NCI-H748 (cell line): ENCODE measurements around the gene FAM168A.
A peak's percentile ranks its signal among the peaks of the same experiment; 100 is the strongest.

Experiments
- DNase-seq: peaks from one replicate; lab custom pipeline; 2025; ENCODE audit not compliant: unreplicated experiment; lab: John Stamatoyannopoulos, UW

Gene FAM168A

GRCh38 chr11:73597956-73598718 is at the start of gene FAM168A:
TSS of gene FAM168A (minus strand) at chr11:73598112. CDS start at chr11:73468474, 129,638 bp downstream.
- peak; percentile 99 for DNase-seq

GRCh38 chr11:73647459-73648100 is 49.7 kb upstream of the FAM168A start:
- peak; percentile 97 for DNase-seq

DNA sequence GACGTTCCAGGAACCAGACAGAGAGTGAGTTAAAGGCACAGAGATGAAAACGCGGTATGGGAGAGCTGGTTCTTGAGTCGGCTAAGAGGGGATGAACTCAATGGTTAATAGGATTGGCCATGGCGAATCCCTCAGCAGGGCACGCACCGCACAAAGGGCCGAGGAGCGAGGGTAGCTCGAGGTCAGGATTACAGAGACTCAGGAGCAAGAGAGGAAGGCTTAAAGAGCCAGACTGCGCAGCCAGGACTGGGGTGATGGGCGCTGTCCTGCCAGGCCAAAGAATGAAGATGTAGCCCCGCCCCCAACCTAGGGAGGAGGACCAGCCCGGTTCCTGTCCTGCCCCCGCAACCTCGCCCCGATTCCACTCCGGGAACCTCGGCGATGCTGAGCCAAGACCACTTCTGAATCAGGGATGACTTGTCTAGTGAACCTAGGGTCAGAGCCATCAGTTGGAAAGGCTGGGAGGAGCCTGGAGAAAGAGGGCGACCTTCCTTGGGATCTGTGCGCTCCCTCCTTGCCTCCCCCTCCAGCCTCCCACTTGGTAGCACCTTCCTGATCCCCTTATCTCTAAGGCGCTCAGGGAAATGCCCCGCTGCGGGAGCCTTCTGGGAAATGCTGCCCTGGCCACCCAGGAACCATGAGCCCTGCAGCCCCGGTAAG is 48.2 kb upstream of the FAM168A start, which contains the start of gene PLEKHB1:
TSS of gene PLEKHB1 (plus strand) at position 610 of the 660 bp plus-strand sequence. CDS start at position 638, 28 bp downstream.
- no peak for DNase-seq

DNA sequence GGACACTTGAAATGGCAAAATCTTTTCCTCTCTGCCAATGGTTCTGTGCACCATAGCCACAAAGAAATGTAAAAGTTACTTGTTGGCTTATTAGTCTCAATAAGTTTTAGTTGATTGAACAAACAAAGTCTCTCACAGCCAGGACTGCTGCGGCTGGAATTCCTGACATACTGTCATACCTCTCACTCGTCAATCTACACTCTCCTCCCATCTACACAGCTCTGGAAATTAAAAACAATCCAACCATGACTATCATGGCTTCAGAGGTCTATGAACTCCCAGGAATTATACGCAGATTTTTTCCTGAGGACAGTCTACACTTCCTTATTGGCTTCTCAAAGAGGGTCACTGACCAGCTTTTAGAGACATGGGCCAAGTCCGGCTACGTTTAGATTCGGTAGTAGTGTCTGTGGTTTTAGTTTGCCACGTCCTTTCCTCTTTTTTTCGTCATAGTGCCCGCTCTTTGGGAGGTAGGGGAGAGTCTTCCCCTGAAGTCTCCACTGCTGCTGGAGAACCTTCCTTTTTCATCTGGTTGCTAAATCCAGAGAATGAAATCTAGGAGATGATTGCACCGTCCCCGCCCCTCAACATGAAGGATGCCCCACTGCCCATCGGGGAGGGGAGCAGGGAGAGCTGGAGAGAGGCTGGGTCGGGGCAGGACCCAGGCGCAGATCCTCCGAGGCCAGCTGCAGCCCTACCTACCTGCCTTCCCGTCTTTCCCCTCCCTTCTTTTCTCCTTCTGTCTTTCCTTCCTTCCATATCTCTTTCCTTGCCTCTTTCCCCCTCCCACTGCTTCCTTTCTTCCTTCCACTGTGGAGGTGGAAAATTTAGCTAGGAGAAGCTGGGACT is 47.4 kb upstream of the FAM168A start:
- no peak for DNase-seq

DNA sequence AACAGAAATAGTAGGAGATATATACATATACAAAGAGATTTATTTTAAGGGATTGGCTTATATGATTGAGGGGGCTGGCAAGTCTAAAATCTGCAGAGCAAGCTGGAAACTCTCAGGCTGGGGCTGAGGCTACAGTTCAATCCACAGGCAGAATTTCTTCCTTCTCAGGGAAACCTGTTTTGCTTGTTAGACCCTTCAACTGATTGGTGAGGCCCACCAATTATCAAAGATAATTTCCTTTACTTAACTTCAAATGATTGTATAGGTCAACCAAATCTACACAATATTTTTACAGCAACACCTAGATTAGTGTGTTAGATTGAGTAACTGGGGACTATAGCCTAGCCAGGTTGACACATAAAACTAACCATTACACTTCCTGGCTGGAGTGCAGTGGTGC is 43.8 kb upstream of the FAM168A start:
- DNase-seq = no peak

- no peak for DNase-seq
These were observed 42.7 kb upstream of the FAM168A start for GRCh38 chr11:73640592-73640991.

- no peak for DNase-seq
These were observed 39.1 kb upstream of the FAM168A start for GRCh38 chr11:73637012-73637411.

DNA sequence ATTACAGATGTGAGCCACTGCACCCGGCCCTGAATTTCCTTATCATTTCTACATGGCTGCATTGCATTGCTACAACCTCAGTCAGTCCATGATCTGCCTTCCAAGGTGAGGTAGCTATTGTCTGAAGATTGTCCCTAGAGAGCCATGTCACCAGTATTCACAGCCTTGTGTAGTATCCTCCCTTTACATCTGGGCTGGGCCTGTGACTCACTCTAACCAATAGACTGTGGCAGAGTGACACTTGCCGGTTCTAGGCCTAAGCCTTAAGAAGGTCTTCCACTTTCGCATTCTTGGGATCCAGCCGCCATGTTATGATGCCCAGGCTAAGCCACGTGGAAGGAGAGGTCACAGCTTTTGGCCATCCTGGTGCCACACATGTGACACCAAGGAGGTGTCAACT is 38.3 kb upstream of the FAM168A start:
- no peak for DNase-seq

- DNase-seq = no peak
These were observed 37.8 kb upstream of the FAM168A start for GRCh38 chr11:73635721-73636120.

- no peak for DNase-seq
These were observed 36.1 kb upstream of the FAM168A start for GRCh38 chr11:73633999-73634398.

DNA sequence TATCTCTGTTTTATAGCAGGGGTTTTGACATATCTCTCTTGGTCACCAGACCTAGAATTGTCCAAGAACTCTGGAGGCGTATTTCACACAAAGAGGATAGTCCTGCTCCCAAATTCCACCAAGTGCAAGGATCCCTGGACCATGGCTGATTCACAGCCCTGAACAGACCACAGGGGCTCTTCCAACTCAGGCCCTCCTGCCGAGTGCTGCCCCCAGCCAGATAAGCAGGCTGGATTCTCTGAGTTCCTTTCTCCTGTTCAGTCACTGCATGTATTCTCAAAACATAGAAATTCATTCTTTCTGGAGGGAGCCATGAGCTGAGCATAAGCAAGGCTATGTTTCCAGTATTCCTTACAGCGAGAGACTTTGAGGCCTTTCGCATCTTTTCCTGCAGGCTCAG is 35.1 kb upstream of the FAM168A start:
- no peak for DNase-seq

- no peak for DNase-seq
These were observed 32.0 kb upstream of the FAM168A start for GRCh38 chr11:73629907-73630306.

- DNase-seq = peak; percentile 78
These were observed 27.9 kb upstream of the FAM168A start for GRCh38 chr11:73625696-73626318.

GRCh38 chr11:73623686-73624085 is 25.8 kb upstream of the FAM168A start:
- no peak for DNase-seq

GRCh38 chr11:73622926-73623593 is 25.1 kb upstream of the FAM168A start:
- no peak for DNase-seq

GRCh38 chr11:73614591-73614990 is 16.7 kb upstream of the FAM168A start:
- no peak for DNase-seq

DNA sequence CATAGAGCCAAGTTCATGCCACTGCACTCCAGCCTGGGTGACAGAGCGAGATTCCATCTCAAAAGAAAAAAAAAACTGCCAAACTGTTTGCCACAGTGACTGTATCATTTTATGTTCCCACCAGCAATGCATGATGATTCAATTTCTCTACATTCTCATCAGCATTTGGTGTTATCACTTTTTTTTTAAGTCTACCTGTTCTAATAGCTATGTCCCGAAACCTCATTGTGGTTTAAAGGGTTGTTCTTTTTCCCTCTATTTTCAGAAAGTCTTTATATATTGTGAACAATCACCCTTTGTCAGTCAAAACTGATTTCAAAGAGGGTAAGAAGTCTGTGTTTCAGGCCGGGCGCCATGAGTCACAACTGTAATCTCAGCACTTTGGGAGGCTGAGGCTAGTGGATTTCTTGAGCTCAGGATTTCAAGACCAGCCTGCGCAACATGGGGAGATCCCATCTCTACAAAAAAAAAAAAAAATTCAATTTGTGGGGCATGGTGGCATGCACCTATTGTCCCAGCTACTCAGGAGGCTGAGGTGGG is 14.8 kb upstream of the FAM168A start:
- no peak for DNase-seq

DNA sequence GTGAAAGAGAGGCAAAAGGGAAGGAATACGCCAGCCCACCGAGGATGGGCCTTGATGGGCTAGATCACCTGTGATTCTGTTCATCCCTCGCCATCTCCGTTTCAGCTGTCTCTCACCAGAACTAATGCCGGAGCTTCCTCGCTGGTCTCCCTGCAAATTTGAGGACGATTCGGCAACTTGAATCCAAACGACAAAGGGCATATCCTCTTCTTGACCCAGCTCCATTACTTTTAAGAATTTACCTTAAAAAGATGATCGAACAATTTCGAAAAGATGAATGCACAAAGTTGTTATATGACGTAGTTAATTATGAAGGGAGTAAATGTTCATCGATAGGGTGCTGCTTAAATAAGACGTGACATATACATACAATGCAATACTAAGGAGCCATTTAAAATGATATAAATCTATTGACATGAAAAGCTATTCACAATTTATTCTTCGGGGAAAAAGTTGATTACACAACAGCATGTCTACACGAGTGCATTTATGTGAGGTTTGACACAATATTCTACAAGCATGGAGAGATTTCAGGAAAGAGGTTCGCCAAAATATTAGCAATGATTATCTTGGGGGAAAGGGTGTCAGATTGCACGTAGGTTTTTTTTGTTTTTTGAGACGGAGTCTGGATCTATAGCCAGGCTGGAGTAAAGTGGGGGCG is 937 bp upstream of the FAM168A start:
- DNase-seq = no peak

GRCh38 chr11:73597336-73597955 is 466 bp downstream of the FAM168A start:
- peak; percentile 40 for DNase-seq
